ENCODE data around the gene NCK2.

Gene NCK2

GRCh38 chr2:105806996-105807395, 62.3 kb downstream of the NCK2 start:
- in situ Hi-C loops (cut with MboI; ENCODE audit: low sequenced_read_pairs) = no loop called here

GRCh38 chr2:105808423-105809096, 63.8 kb downstream of the NCK2 start:
- in situ Hi-C loops (cut with MboI; ENCODE audit: low sequenced_read_pairs) = no loop called here

GRCh38 chr2:105809097-105809473, 64.4 kb downstream of the NCK2 start:
- in situ Hi-C loops (cut with MboI; ENCODE audit: low sequenced_read_pairs) = no loop called here

- in situ Hi-C loops (cut with MboI; ENCODE audit: low sequenced_read_pairs) = no loop called here
Measured at GRCh38 chr2:105809723-105810122, 65.0 kb downstream of the NCK2 start.

- in situ Hi-C loops (cut with MboI; ENCODE audit: low sequenced_read_pairs) = no loop called here
Measured at GRCh38 chr2:105812180-105813044, 67.7 kb downstream of the NCK2 start.

- in situ Hi-C loops (cut with MboI; ENCODE audit: low sequenced_read_pairs) = no loop called here
Measured at GRCh38 chr2:105813045-105813315, 68.3 kb downstream of the NCK2 start.

GRCh38 chr2:105813405-105813804, 68.7 kb downstream of the NCK2 start:
- in situ Hi-C loops (cut with MboI; ENCODE audit: low sequenced_read_pairs) = no loop called here

GRCh38 chr2:105814291-105814940, 69.7 kb downstream of the NCK2 start:
- in situ Hi-C loops (cut with MboI; ENCODE audit: low sequenced_read_pairs) = no loop called here

GRCh38 chr2:105815401-105815800, 70.7 kb downstream of the NCK2 start:
- in situ Hi-C loops (cut with MboI; ENCODE audit: low sequenced_read_pairs) = no loop called here

- in situ Hi-C loops (cut with MboI; ENCODE audit: low sequenced_read_pairs) = no loop called here
Measured at GRCh38 chr2:105820151-105820550, 75.4 kb downstream of the NCK2 start.

- in situ Hi-C loops (cut with MboI; ENCODE audit: low sequenced_read_pairs) = no loop called here
Measured at GRCh38 chr2:105820691-105821090, 76.0 kb downstream of the NCK2 start.

- in situ Hi-C loops (cut with MboI; ENCODE audit: low sequenced_read_pairs) = no loop called here
Measured at GRCh38 chr2:105821428-105822125, 76.9 kb downstream of the NCK2 start.

- in situ Hi-C loops (cut with MboI; ENCODE audit: low sequenced_read_pairs) = no loop called here
Measured at GRCh38 chr2:105822186-105822585, 77.5 kb downstream of the NCK2 start.

GRCh38 chr2:105824446-105824845, 79.7 kb downstream of the NCK2 start:
- in situ Hi-C loops (cut with MboI; ENCODE audit: low sequenced_read_pairs) = no loop called here

- in situ Hi-C loops (cut with MboI; ENCODE audit: low sequenced_read_pairs) = no loop called here
Measured at GRCh38 chr2:105827351-105828096, 82.8 kb downstream of the NCK2 start.

GRCh38 chr2:105828558-105828957, 83.8 kb downstream of the NCK2 start:
- in situ Hi-C loops (cut with MboI; ENCODE audit: low sequenced_read_pairs) = no loop called here

- in situ Hi-C loops (cut with MboI; ENCODE audit: low sequenced_read_pairs) = no loop called here
Measured at GRCh38 chr2:105834931-105835330, 90.2 kb downstream of the NCK2 start.

- in situ Hi-C loops (cut with MboI; ENCODE audit: low sequenced_read_pairs) = no loop called here
Measured at GRCh38 chr2:105836341-105836740, 91.6 kb downstream of the NCK2 start.

- in situ Hi-C loops (cut with MboI; ENCODE audit: low sequenced_read_pairs) = no loop called here
Measured at GRCh38 chr2:105836840-105837692, 92.4 kb downstream of the NCK2 start.

GRCh38 chr2:105839793-105840192, 95.1 kb downstream of the NCK2 start:
- in situ Hi-C loops (cut with MboI; ENCODE audit: low sequenced_read_pairs) = no loop called here
